GM21619 (cell line): Measurements from ENCODE around the gene ARID2.

ENCODE experiments used
- ATAC-seq: cut with Tn5 transposase; IDR thresholded peaks from one replicate; pipeline ENCODE4 v1.9.1; 2021; ENCODE audit not compliant: unreplicated experiment

Gene ARID2

GRCh38 chr12:45729233-45730083 lies at the start of gene ARID2:
Gene ARID2 (plus strand): TSS chr12:45729706. CDS start chr12:45729837, 131 bp downstream.
- ATAC-seq = peak; percentile 6

- no peak for ATAC-seq
These were observed 49.1 kb upstream of the ARID2 start for GRCh38 chr12:45680362-45680761.

DNA sequence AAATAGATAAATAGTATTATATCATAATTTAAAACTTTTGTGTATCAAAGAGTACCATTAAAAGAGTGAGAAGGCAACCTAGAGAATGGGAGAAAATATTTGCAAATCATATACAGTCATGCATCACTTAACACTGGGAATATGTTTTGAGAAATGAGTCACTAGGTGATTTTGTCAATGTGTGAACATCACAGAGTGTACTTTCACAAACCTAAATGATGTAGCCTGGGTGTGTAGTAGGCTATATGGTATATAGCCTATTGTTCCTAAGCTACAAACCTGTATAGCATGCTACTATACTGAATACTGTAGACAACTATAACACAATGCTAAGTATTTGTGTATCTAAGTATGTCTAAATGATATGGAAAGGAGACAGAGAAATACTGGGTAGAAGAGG lies 48.0 kb upstream of the ARID2 start:
- no peak for ATAC-seq

- ATAC-seq = no peak
These were observed 43.8 kb upstream of the ARID2 start for GRCh38 chr12:45685680-45686079.

DNA sequence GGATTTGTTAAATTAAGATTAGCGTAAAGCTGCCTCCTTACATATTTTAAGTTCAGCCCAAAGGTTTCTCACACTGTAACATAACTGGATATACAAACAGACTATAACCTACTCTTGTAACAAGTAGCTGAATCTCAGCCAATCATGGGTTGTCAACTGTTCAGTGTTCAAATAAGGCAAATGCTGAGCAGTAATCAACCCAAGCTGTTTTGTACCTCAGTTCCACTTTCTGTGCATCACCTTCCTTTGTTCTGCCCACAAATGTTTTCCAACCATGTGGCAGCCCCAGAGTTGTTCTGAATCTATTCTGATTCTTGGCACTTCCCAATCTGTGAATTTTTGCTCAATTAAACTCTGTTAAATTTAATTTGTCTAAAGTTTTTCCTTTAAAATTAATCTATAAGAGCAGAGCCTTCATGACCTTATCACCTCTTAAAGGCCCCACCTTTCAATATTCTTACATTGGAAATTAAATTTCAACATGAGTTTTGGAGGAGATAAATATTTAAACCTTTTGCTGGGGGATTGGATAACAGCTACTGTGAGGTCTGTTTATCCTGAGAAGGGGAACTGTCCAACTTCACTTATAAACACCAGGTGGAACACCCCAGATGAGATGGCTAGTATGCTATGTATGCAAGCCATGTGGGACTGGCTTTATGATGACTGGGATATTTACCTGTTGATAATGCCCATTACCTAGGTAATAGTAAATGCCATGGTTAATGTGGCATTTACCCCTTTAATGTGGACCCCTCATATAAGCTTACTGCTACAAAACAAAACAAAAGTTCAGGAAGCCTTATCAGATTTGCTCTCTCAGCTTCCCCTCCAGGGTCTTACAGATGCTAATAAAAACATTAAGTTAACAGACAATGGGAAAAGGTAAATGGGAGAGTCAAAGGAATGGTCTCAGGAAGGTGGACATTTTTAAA lies 42.2 kb upstream of the ARID2 start:
- no peak for ATAC-seq

DNA sequence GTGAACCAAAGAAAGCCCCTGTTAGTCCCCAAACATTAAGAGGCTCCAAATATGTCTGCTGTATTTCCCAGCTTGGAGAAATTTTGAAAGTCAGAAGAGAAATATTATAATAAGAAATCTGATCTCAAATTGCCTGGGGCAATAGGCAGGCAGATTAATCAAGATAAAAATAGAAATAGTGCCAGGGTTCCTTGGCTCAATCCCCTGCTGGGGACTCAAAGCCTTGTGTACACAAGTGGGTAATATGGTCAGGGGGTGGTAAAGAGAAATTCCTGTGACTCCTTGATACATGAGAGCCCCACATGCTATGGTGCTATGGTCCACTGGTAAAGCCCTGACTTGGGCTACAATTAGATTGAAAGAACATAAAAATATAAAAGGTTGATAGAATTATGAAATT lies 41.3 kb upstream of the ARID2 start:
- no peak for ATAC-seq

DNA sequence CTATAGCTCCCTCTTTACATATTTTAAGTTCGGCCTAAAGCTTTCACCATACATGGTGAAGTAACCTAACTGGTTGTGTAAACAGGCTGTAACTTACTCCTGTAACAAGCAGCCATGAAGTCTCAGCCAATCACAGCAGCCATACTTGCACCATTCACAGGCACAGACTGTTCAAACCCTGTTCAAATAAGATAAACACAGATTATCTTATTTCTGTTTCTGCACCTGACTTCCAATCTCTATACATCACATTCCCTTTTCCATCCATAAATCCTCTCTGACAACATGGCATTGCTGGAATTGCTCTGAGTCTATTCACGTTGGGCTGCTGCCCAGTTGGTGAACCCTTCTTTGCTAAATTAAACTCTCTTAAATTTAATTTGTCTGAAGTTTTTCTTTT lies 34.5 kb upstream of the ARID2 start:
- no peak for ATAC-seq

DNA sequence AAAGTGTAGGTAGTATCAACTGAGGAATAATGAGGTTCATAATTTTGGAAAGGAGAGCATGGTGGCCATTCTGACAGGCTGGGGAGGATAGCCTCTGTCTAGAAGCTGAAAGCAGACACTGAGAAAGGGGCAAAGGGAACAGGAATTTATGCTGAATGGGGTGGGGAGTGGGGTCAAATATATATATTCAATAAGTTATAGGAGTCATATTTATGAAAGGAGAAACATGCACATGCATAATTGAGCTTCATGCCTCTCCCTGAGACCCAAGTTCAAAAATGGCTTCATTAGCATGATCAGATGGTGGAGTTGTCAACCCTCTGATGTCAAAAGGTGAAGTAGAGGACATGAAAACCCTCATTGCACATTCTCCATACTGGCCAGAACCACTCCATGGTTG lies 33.9 kb upstream of the ARID2 start:
- no peak for ATAC-seq

DNA sequence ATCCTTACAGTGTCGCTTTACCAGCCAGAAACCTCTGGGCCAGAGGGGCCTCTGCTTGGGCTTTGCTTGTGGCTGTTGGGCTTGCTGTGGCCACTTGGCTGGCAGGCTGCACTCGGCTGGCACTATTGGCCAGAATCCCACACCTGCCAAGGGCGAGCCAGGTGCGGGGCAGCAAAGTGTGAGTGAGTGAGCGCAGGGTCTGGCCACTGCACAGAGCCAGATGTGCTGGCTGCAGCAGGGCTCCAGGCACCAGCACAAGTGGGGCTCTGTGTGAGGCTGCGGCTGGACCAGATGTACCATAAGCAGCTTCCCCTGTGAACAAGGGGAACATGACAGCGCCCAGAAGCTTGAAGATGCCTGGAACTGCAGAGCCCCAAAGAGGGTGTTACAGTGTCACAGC lies 33.5 kb upstream of the ARID2 start:
- ATAC-seq = no peak

- ATAC-seq = no peak
These were observed 32.1 kb upstream of the ARID2 start for GRCh38 chr12:45697371-45697770.

DNA sequence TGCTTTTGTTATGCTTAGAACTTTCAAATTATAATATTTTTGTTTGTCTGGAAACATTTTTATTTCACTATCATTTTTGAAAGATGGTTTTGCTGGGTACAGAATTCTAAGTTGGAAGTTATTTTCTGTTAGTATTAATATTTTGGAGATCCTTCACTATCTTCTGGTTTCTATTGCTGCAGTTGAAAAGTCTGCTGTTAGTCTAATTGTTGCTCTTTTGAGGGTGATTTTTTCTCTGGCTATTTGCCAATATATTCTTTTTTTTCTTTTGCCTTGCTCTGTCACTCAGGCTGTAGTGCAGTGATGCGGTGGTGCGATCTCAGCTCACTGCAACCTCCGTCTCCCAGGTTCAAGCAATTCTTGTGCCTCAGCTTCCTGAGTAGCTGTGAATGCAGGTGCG lies 28.2 kb upstream of the ARID2 start:
- ATAC-seq = no peak

GRCh38 chr12:45703942-45704341 lies 25.6 kb upstream of the ARID2 start:
- ATAC-seq = no peak

DNA sequence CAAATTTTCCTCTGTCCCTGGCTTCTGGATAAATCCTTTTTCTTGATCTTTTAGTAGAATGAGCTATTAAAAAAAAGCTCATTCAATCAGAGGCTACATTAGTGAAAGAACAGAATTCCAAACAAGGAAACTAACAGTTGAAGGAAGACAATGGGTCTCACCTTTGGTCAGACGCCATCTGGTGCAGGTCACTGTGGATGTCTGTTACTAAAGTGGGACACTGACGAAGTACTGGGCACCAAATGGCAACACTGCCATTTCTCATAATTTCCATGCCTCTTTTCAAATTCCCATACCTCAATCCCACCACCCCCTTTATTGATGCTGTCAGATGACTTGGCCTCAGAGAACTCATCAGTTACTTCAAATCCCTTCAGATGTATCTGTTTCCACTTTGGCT lies 24.5 kb upstream of the ARID2 start:
- no peak for ATAC-seq

DNA sequence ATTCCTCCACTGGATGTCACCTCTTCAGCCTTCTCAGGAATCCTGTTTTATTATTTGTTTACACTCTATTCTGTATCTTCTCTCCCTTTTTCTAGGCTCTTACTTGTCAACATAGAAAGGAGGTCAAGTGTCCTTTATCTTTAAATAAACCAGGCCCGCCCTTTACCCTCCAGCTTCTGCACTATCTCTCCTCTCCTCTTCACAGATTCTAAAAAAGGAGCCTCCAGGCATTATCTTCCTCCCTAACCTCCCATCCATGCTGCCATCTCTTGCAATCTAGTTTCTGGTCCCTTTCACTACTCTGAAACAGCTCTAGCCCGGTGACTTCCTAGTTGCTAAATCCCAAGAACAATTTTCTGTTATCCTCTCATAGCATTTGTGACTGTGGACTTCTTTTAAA lies 24.1 kb upstream of the ARID2 start:
- no peak for ATAC-seq

GRCh38 chr12:45707241-45707857 lies 22.2 kb upstream of the ARID2 start:
- no peak for ATAC-seq

DNA sequence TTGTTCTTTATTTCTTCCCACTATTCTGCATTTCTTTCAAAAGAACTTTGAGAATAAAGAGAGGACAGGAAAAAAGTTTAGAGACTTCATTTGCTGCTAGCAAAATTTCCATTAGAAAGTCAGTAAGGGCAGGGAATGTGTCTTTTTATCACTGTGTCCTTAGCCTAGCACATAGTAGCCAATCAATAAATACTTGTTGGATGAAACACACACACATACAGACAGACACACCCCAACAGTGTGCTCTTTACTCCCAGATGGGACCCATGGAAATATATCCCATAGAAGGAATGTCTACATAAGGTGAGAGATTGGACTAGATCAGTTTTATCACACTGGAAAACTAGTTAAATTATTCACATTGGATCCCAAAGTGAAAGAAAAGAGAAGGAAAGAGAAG lies 21.1 kb upstream of the ARID2 start:
- ATAC-seq = no peak

GRCh38 chr12:45708901-45709300 lies 20.6 kb upstream of the ARID2 start:
- ATAC-seq = no peak

DNA sequence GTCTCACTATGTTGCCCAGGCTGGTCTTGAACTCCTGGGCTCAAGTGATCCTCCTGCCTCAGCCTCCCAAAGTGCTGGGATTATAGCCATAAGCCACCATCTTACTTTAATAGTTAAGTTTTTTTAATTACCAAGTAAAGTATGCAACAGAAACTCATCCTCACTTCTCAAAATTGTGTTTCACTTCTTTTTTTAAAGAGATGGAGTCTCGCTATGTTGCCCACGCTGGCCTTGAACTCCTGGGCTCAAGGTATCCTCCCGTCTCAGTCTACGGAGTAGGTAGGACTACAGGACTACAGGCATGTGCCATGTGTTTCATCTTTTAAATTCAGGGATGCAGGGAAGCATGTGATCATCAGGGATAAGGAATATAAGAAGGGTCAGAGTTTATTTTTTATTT lies 17.2 kb upstream of the ARID2 start:
- ATAC-seq = no peak

DNA sequence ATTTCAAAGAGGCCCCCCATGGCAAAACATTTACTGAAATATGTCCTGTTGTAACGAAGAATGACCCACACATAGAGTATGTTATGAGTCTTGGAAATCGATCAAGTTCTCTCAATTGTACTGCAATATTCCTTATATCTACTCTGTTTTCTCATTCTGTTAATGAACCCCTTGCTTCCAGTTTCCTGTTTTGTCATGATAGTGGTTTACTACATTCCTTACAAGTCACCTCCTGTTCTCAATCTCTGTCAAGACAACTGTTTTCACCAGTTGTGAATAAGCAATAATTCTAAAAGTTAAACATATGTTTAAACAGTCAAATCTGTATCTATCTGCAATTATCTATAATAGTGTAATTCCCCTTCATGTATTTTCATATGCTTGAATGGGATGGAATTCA lies 16.4 kb upstream of the ARID2 start:
- ATAC-seq = no peak

GRCh38 chr12:45718306-45718705 lies 11.2 kb upstream of the ARID2 start:
- ATAC-seq = no peak

- no peak for ATAC-seq
These were observed 9.4 kb upstream of the ARID2 start for GRCh38 chr12:45720069-45720468.

GRCh38 chr12:45721369-45721768 lies 8.1 kb upstream of the ARID2 start:
- no peak for ATAC-seq
